ENCODE data around the gene SCFD2. TPM values are rescaled to one million over a fixed set of nuclear protein-coding genes. Genes with fewer than 3 reads are reported as not detected.

SCFD2 gene
- total and polyA plus RNA-seq, 10 of the 15 experiments (the other 5 are each of a cell fraction or from before 2014, with no cell fraction given): 4.8 to 37.6 (median 24.9) TPM

DNA sequence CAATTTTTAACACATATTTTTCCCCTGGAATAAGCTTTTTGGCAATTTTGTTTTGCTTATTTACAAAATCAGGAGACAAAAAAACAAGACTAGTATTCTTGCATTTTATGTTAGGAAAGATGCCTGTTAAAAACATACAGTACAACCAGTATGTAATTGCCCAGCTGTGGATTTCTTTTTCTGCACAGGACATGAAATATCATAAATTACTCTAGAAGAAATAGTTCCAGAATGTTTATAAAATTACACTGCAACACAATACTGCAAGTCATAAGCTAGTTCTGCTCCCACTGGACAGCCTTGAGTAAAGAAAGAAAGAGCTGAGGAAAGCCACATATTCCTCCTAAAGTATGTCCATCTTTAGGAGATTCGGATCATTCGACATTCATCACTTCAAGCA lies 133.5 kb downstream of the SCFD2 start (continued):
- TF ChIP-seq, protein P1, sequence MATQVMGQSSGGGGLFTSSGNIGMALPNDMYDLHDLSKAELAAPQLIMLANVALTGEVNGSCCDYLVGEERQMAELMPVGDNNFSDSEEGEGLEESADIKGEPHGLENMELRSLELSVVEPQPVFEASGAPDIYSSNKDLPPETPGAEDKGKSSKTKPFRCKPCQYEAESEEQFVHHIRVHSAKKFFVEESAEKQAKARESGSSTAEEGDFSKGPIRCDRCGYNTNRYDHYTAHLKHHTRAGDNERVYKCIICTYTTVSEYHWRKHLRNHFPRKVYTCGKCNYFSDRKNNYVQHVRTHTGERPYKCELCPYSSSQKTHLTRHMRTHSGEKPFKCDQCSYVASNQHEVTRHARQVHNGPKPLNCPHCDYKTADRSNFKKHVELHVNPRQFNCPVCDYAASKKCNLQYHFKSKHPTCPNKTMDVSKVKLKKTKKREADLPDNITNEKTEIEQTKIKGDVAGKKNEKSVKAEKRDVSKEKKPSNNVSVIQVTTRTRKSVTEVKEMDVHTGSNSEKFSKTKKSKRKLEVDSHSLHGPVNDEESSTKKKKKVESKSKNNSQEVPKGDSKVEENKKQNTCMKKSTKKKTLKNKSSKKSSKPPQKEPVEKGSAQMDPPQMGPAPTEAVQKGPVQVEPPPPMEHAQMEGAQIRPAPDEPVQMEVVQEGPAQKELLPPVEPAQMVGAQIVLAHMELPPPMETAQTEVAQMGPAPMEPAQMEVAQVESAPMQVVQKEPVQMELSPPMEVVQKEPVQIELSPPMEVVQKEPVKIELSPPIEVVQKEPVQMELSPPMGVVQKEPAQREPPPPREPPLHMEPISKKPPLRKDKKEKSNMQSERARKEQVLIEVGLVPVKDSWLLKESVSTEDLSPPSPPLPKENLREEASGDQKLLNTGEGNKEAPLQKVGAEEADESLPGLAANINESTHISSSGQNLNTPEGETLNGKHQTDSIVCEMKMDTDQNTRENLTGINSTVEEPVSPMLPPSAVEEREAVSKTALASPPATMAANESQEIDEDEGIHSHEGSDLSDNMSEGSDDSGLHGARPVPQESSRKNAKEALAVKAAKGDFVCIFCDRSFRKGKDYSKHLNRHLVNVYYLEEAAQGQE (IDR thresholded peaks at IDR 0.05; ENCODE audit: low read depth, low read length): no peak
- TF ChIP-seq PAX5 (IDR thresholded peaks at IDR 0.05; ENCODE audit: borderline replicate concordance, low read depth, low read length) (no peak), POLR2AphosphoS5 (IDR thresholded peaks at IDR 0.05; ENCODE audit: low read length) (no peak), YY1 (IDR thresholded peaks at IDR 0.05; ENCODE audit: low read depth, low read length) (no peak), BACH1 (IDR thresholded peaks at IDR 0.05; ENCODE audit: borderline replicate concordance) (no peak), PML (IDR thresholded peaks at IDR 0.05; ENCODE audit: low read length) (no peak), ZNF217 (IDR thresholded peaks at IDR 0.05) (no peak)
- TF ChIP-seq, protein P2, sequence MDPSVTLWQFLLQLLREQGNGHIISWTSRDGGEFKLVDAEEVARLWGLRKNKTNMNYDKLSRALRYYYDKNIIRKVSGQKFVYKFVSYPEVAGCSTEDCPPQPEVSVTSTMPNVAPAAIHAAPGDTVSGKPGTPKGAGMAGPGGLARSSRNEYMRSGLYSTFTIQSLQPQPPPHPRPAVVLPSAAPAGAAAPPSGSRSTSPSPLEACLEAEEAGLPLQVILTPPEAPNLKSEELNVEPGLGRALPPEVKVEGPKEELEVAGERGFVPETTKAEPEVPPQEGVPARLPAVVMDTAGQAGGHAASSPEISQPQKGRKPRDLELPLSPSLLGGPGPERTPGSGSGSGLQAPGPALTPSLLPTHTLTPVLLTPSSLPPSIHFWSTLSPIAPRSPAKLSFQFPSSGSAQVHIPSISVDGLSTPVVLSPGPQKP (IDR thresholded peaks at IDR 0.05; ENCODE audit: low read depth, low read length): no peak
- TF ChIP-seq, protein P3, sequence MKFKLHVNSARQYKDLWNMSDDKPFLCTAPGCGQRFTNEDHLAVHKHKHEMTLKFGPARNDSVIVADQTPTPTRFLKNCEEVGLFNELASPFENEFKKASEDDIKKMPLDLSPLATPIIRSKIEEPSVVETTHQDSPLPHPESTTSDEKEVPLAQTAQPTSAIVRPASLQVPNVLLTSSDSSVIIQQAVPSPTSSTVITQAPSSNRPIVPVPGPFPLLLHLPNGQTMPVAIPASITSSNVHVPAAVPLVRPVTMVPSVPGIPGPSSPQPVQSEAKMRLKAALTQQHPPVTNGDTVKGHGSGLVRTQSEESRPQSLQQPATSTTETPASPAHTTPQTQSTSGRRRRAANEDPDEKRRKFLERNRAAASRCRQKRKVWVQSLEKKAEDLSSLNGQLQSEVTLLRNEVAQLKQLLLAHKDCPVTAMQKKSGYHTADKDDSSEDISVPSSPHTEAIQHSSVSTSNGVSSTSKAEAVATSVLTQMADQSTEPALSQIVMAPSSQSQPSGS (IDR thresholded peaks at IDR 0.05; ENCODE audit: low read length): no peak
